ENCODE results near the gene MS4A10. TPM values are rescaled to one million over a fixed set of nuclear protein-coding genes. Genes with fewer than 3 reads are reported as not detected.

The MS4A10 gene
- total RNA-seq, 1 experiment from 2014 or later: not detected

DNA sequence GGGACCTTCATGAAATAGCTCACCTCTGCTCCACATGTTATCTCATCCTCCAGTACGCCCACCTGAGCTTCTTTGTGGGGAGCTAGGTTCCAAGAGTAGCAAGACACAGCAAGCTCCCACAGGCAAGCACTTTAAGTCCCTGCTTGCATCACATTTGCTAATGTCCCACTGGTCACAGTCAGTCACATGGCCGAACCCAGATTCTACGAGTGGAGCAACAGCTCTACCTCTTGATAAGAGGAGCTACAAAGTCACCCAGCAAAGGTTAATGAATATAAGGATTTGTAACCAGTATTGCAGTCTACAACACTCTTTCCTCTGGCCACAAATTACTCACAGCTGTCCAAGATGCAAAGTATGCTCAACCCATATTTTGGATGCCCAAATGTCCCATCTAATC lies 43.7 kb upstream of the MS4A10 start:
- H3K9ac ChIP-seq (ENCODE audit: low read length): no peak overlapping the region
- CTCF ChIA-PET: no interaction called here
- POLR2A ChIA-PET: no interaction called here
- H3K9me2 ChIP-seq (ENCODE audit: insufficient read depth): no peaks in the 10 kb centered on the region
- H2AFZ ChIP-seq (ENCODE audit: low read depth, low read length, poor library complexity, severe bottlenecking): no peak overlapping the region
- H3K4me3 ChIP-seq (replicated peaks in 1 of 2; ENCODE audit: low read depth in 1 of 2, low read length in 2 of 2): no peak overlapping the region
- no peak for ATAC-seq
- no peaks in the 10 kb centered on the region for H4K20me1 ChIP-seq (ENCODE audit: insufficient read depth)
- no peaks in the 10 kb centered on the region for H3K9me3 ChIP-seq (ENCODE audit: control insufficient read depth in 1 of 2, insufficient read depth in 1 of 2, low read depth in 1 of 2, low read length in 2 of 2)
- H3K79me2 ChIP-seq (ENCODE audit: insufficient read depth, low read length): no peaks in the 10 kb centered on the region
- intact Hi-C loops (cut with micrococcal nuclease): loop anchor here (5.0 kb wide), 1 partner anchor 34 kb away; no protein-coding TSS in a partner anchor
- H3K4me1 ChIP-seq (ENCODE audit: control insufficient read depth in 1 of 2, insufficient read depth in 2 of 2, low read length in 2 of 2): no peaks in the 10 kb centered on the region
- BruUV-seq (replicated peaks): no TSS peak
- no peaks in the 10 kb centered on the region for H3K36me3 ChIP-seq (ENCODE audit: control insufficient read depth in 1 of 2, insufficient read depth in 2 of 2, low read length in 2 of 2)
- no peak for DNase-seq (ENCODE audit: low read depth, low spot score)
- TF ChIP-seq EZH2phosphoT487 (IDR thresholded peaks at IDR 0.05; ENCODE audit: borderline replicate concordance): no peak
- no peak for TF ChIP-seq EGR1 (IDR thresholded peaks at IDR 0.05; ENCODE audit: low read depth)
- TF ChIP-seq ZFX (IDR thresholded peaks at IDR 0.05): no peak
- no peak for TF ChIP-seq RAD21 (IDR thresholded peaks at IDR 0.05; ENCODE audit: low read depth)
- no peak for TF ChIP-seq POLR2AphosphoS5 (IDR thresholded peaks at IDR 0.05; ENCODE audit: low read depth, low read length)
- no peak for TF ChIP-seq TCF7L2 (IDR thresholded peaks at IDR 0.05; ENCODE audit: borderline replicate concordance, extremely low read depth, insufficient read depth, insufficient read length)
- TF ChIP-seq, protein P1, sequence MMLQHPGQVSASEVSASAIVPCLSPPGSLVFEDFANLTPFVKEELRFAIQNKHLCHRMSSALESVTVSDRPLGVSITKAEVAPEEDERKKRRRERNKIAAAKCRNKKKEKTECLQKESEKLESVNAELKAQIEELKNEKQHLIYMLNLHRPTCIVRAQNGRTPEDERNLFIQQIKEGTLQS (IDR thresholded peaks at IDR 0.05): no peak
- no peak for TF ChIP-seq YY1 (IDR thresholded peaks at IDR 0.05; ENCODE audit: extremely low read depth, insufficient replicate concordance, low read depth, low read length)
- no peak for TF ChIP-seq EZH2 (IDR thresholded peaks at IDR 0.05)
- TF ChIP-seq CBX3 (IDR thresholded peaks at IDR 0.05; ENCODE audit: low read depth): no peak
- TF ChIP-seq, protein P2, sequence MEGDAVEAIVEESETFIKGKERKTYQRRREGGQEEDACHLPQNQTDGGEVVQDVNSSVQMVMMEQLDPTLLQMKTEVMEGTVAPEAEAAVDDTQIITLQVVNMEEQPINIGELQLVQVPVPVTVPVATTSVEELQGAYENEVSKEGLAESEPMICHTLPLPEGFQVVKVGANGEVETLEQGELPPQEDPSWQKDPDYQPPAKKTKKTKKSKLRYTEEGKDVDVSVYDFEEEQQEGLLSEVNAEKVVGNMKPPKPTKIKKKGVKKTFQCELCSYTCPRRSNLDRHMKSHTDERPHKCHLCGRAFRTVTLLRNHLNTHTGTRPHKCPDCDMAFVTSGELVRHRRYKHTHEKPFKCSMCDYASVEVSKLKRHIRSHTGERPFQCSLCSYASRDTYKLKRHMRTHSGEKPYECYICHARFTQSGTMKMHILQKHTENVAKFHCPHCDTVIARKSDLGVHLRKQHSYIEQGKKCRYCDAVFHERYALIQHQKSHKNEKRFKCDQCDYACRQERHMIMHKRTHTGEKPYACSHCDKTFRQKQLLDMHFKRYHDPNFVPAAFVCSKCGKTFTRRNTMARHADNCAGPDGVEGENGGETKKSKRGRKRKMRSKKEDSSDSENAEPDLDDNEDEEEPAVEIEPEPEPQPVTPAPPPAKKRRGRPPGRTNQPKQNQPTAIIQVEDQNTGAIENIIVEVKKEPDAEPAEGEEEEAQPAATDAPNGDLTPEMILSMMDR (IDR thresholded peaks at IDR 0.05 in 2 of 3, conservative IDR thresholded peaks at IDR 0.05 in 1 of 3; ENCODE audit: borderline replicate concordance in 1 of 3, insufficient read depth in 1 of 3, low read depth in 2 of 3, low read length in 2 of 3): no peak
- no peak for TF ChIP-seq CEBPB (IDR thresholded peaks at IDR 0.05; ENCODE audit: low read depth)
- TF ChIP-seq SP1 (IDR thresholded peaks at IDR 0.05; ENCODE audit: low read depth): no peak
- no peak for TF ChIP-seq SRF (IDR thresholded peaks at IDR 0.05; ENCODE audit: low read depth)
- TF ChIP-seq JUND (IDR thresholded peaks at IDR 0.05): no peak
- no peak for TF ChIP-seq ELF1 (IDR thresholded peaks at IDR 0.05; ENCODE audit: borderline replicate concordance, low read depth)
- no peak for TF ChIP-seq SIN3A (IDR thresholded peaks at IDR 0.05; ENCODE audit: low read depth)
- H3K27ac ChIP-seq (ENCODE audit: low read depth, low read length): no peak overlapping the region
- H3K27me3 ChIP-seq (ENCODE audit: insufficient read depth, low read length): peaks cover 9% of the 10 kb centered on the region; the same call in 1 of the 2 replicates
- H3K4me2 ChIP-seq (ENCODE audit: low read length): no peak overlapping the region
- RAD21 ChIA-PET (ENCODE audit: low non-redundant PET in 1 of 2, low total read pairs in 2 of 2, uncharacterized antibody in 2 of 2, unreplicated experiment in 2 of 2): no interaction called here

All from HCT116 (cell line).